NCI-H1436 treated with DMSO at 0.1 percent for 48 hours (cell line): ENCODE data around the gene DHRS7C.
"Not testable (repeated sequence)": the region's sequence is repeated elsewhere in the genome, so short reads cannot be mapped to it uniquely, and the experiment has no call there.

Source experiments
- DNase-seq: peaks from one replicate; lab custom pipeline; 2025; lab: John Stamatoyannopoulos, UW

DHRS7C gene

GRCh38 chr17:9810100-9810949, 18.9 kb upstream of the DHRS7C start:
- DNase-seq = no peak

GRCh38 chr17:9809409-9809808, 18.0 kb upstream of the DHRS7C start:
- no peak for DNase-seq

- no peak for DNase-seq
Observed at GRCh38 chr17:9806699-9807098, 15.3 kb upstream of the DHRS7C start.

- DNase-seq = no peak
Observed at GRCh38 chr17:9805769-9806168, 14.4 kb upstream of the DHRS7C start.

- DNase-seq = no peak
Observed at GRCh38 chr17:9802697-9803096, 11.3 kb upstream of the DHRS7C start.

- no peak for DNase-seq
Observed at GRCh38 chr17:9802294-9802693, 10.9 kb upstream of the DHRS7C start.

GRCh38 chr17:9801505-9801904, 10.1 kb upstream of the DHRS7C start:
- no peak for DNase-seq

- DNase-seq = no peak
Observed at GRCh38 chr17:9798724-9799123, 7.3 kb upstream of the DHRS7C start.

- DNase-seq = no peak
Observed at GRCh38 chr17:9798008-9798407, 6.6 kb upstream of the DHRS7C start.

- DNase-seq = no peak
Observed at GRCh38 chr17:9792181-9792840, 919 bp upstream of the DHRS7C start.

GRCh38 chr17:9790316-9790715, 1.1 kb downstream of the DHRS7C start:
- DNase-seq = no peak

- no peak for DNase-seq
Observed at GRCh38 chr17:9788601-9789000, 2.8 kb downstream of the DHRS7C start.

GRCh38 chr17:9784544-9784943, 6.8 kb downstream of the DHRS7C start:
- DNase-seq = no peak

GRCh38 chr17:9783465-9783864, 7.9 kb downstream of the DHRS7C start:
- not testable (repeated sequence) for DNase-seq

- DNase-seq = no peak
Observed at GRCh38 chr17:9783050-9783449, 8.3 kb downstream of the DHRS7C start.

- DNase-seq = no peak
Observed at GRCh38 chr17:9780552-9780951, 10.8 kb downstream of the DHRS7C start.

- DNase-seq = no peak
Observed at GRCh38 chr17:9776911-9777310, 14.5 kb downstream of the DHRS7C start.

GRCh38 chr17:9772658-9773057, 18.7 kb downstream of the DHRS7C start:
- DNase-seq = no peak

- no peak for DNase-seq
Observed at GRCh38 chr17:9771465-9771864, 19.9 kb downstream of the DHRS7C start.

GRCh38 chr17:9769036-9769695, 22.2 kb downstream of the DHRS7C start:
- no peak for DNase-seq

- DNase-seq = no peak
Observed at GRCh38 chr17:9768381-9768934, 22.9 kb downstream of the DHRS7C start.

- DNase-seq = no peak
Observed at GRCh38 chr17:9767432-9767991, 23.9 kb downstream of the DHRS7C start.
